Calu3 (cell line): ENCODE results near the gene SHC4. TPM values are rescaled to one million over a fixed set of nuclear protein-coding genes. Genes with fewer than 3 reads are reported as not detected.

Source experiments
- BruUV-seq: library from RNA; stranded (reverse); fragments of 400-500 nt; replicated peaks from 2 replicates; lab custom pipeline; 2021; lab: Mats Ljungman, UMichigan
- CTCF ChIA-PET: fragments of 300-600 bp; sonication (Branson Sonifier 250); formaldehyde crosslinking; loops from one replicate; lab custom pipeline; 2022; ENCODE audit warnings: antibody characterized with exemption; lab: Charles Lee
- DNase-seq: peaks from one replicate; pipeline ENCODE4 v3.0.0; 2022
- H3K27ac Mint-ChIP-seq: one replicate; pipeline ENCODE4 v1.8.0; 2022; ENCODE audit warnings: mixed read lengths; ENCODE audit not compliant: unreplicated experiment
- H3K27me3 Mint-ChIP-seq: one replicate; pipeline ENCODE4 v1.8.0; 2022; ENCODE audit warnings: mixed read lengths; ENCODE audit not compliant: unreplicated experiment
- H3K36me3 Mint-ChIP-seq: one replicate; pipeline ENCODE4 v1.8.0; 2022; ENCODE audit warnings: mild to moderate bottlenecking, moderate library complexity, mixed read lengths; ENCODE audit not compliant: insufficient read depth, unreplicated experiment
- H3K4me1 Mint-ChIP-seq: one replicate; pipeline ENCODE4 v1.8.0; 2022; ENCODE audit warnings: mild to moderate bottlenecking, low read depth, mixed read lengths; ENCODE audit not compliant: unreplicated experiment
- H3K4me3 Mint-ChIP-seq: one replicate; pipeline ENCODE4 v1.8.0; 2022; ENCODE audit warnings: mild to moderate bottlenecking, low read depth, moderate library complexity, mixed read lengths; ENCODE audit not compliant: unreplicated experiment
- H3K9me3 Mint-ChIP-seq: one replicate; pipeline ENCODE4 v1.8.0; 2022; ENCODE audit warnings: low read depth, mixed read lengths; ENCODE audit not compliant: unreplicated experiment
- intact Hi-C: fragments of 100-400 bp; cut with micrococcal nuclease; formaldehyde crosslinking; loops from one replicate; pipeline ENCODE4 v1.10.0; 2022; ENCODE audit not compliant: unreplicated experiment
- total RNA-seq: library from RNA; stranded (reverse); gene quantifications from 2 replicates; pipeline ENCODE4 v1.2.3, GENCODE V29; 2022
- TF ChIP-seq, protein P1 (sequence below): fragments of 200-600 bp; IDR thresholded peaks from one replicate; pipeline ENCODE4 v1.8.0; 2022; ENCODE audit warnings: antibody characterized with exemption; ENCODE audit not compliant: unreplicated experiment

SHC4 gene
- total RNA-seq, 1 experiment from 2014 or later, result 1.2 TPM

GRCh38 chr15:48851956-48852355 is 111.8 kb downstream of the SHC4 start:
- no peak for DNase-seq
- Mint-ChIP-seq H3K36me3 (no peaks in the 10 kb centered on the region), H3K4me1 (peaks cover 13% of the 10 kb centered on the region), H3K4me3 (no peak overlapping the region), H3K9me3 (no peaks in the 10 kb centered on the region), H3K27me3 (no peaks in the 10 kb centered on the region), H3K27ac (no peak overlapping the region)
- no TSS peak for BruUV-seq
- intact Hi-C loops, result no loop called here
- CTCF ChIA-PET, result no interaction called here
- TF ChIP-seq, protein P1, sequence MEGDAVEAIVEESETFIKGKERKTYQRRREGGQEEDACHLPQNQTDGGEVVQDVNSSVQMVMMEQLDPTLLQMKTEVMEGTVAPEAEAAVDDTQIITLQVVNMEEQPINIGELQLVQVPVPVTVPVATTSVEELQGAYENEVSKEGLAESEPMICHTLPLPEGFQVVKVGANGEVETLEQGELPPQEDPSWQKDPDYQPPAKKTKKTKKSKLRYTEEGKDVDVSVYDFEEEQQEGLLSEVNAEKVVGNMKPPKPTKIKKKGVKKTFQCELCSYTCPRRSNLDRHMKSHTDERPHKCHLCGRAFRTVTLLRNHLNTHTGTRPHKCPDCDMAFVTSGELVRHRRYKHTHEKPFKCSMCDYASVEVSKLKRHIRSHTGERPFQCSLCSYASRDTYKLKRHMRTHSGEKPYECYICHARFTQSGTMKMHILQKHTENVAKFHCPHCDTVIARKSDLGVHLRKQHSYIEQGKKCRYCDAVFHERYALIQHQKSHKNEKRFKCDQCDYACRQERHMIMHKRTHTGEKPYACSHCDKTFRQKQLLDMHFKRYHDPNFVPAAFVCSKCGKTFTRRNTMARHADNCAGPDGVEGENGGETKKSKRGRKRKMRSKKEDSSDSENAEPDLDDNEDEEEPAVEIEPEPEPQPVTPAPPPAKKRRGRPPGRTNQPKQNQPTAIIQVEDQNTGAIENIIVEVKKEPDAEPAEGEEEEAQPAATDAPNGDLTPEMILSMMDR, result no peak

DNA sequence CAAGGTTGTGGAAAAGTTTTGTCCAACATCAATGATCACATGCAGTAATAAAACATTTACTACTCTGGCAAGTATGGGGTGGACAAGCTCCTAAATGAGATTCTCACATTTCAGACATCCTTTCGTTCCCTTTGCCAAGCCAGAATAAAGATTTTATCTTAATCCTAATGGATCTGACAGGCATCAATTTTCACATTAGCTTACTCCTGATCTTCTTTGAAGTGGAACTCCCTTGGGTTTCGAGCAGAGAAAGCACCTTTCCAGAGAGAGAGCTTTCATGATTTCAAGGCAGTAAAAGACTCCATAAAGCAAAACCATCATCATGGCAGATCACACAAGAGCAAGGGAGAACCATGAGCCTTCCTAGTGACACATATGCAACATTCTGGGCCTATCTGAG is 113.1 kb downstream of the SHC4 start:
- DNase-seq, result no peak
- TF ChIP-seq, protein P1, result no peak
- CTCF ChIA-PET, result no interaction called here
- Mint-ChIP-seq H3K27me3 (no peaks in the 10 kb centered on the region), H3K36me3 (no peaks in the 10 kb centered on the region), H3K27ac (no peak overlapping the region), H3K4me3 (no peak overlapping the region), H3K4me1 (peaks cover 7% of the 10 kb centered on the region), H3K9me3 (no peaks in the 10 kb centered on the region)
- intact Hi-C loops, result no loop called here
- BruUV-seq, result no TSS peak

- BruUV-seq, result no TSS peak
- CTCF ChIA-PET, result no interaction called here
- intact Hi-C loops, result no loop called here
- TF ChIP-seq, protein P1, result no peak
- H3K36me3 Mint-ChIP-seq, result no peaks in the 10 kb centered on the region
- H3K27me3 Mint-ChIP-seq, result no peaks in the 10 kb centered on the region
- no peaks in the 10 kb centered on the region for H3K4me1 Mint-ChIP-seq
- no peak overlapping the region for H3K4me3 Mint-ChIP-seq
- H3K27ac Mint-ChIP-seq, result no peak overlapping the region
- no peaks in the 10 kb centered on the region for H3K9me3 Mint-ChIP-seq
- no peak for DNase-seq
Observed at GRCh38 chr15:48845123-48845522, 118.6 kb downstream of the SHC4 start.

GRCh38 chr15:48842501-48842900 is 121.2 kb downstream of the SHC4 start:
- no TSS peak for BruUV-seq
- H3K27ac Mint-ChIP-seq, result no peak overlapping the region
- TF ChIP-seq, protein P1, result no peak
- intact Hi-C loops, result no loop called here
- no peak overlapping the region for H3K4me3 Mint-ChIP-seq
- H3K9me3 Mint-ChIP-seq, result no peaks in the 10 kb centered on the region
- CTCF ChIA-PET, result no interaction called here
- H3K27me3 Mint-ChIP-seq, result no peaks in the 10 kb centered on the region
- H3K4me1 Mint-ChIP-seq, result no peaks in the 10 kb centered on the region
- DNase-seq, result no peak
- no peaks in the 10 kb centered on the region for H3K36me3 Mint-ChIP-seq
